HG03064 (cell line): ENCODE results near the gene MYNN.
A peak's percentile ranks its signal among the peaks of the same experiment; 100 is the strongest.

Experiments
- ATAC-seq: cut with Tn5 transposase; IDR thresholded peaks from one replicate; pipeline ENCODE4 v1.9.1; 2021; ENCODE audit warnings: low read depth; ENCODE audit not compliant: unreplicated experiment

Gene MYNN

GRCh38 chr3:169774186-169774585 lies 990 bp downstream of the MYNN start:
- no peak for ATAC-seq

DNA sequence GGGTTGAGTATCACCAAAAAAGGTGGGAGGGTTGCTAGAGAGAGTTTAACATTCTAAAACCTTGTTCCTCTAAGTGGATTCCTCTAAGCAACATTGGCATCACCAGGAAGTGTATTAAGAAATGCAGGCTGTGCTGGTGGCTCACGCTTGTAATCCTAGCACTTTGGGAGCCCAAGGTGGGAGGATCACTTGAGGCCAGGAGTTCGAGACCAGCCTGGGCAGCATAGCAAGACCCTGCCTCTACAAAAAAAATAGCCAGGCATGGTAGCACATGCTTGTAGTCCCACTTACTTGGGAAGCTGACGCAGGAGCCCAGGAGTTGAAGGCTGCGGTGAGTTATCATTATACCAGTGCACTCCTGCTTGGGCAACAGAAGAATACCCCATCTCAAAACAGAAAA lies 4.6 kb downstream of the MYNN start:
- no peak for ATAC-seq

DNA sequence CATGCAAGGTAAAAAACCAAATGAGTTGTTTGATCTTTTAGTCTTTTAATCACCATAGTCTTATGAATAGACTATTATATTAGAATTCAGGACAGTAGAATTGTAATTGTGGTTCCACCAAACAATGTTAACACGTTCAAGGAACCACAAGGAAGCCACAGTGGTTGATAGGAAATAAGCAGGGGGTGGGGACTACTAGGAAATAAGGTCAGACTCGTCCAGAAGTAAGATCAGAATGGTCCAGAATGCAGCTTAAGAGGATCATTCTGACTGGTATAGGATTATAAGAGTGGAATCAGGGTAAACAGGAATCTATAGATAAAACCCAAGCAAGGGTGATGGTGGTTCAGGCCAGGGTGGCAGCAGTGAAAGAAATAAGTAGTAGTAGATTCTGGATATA lies 7.5 kb downstream of the MYNN start:
- no peak for ATAC-seq

DNA sequence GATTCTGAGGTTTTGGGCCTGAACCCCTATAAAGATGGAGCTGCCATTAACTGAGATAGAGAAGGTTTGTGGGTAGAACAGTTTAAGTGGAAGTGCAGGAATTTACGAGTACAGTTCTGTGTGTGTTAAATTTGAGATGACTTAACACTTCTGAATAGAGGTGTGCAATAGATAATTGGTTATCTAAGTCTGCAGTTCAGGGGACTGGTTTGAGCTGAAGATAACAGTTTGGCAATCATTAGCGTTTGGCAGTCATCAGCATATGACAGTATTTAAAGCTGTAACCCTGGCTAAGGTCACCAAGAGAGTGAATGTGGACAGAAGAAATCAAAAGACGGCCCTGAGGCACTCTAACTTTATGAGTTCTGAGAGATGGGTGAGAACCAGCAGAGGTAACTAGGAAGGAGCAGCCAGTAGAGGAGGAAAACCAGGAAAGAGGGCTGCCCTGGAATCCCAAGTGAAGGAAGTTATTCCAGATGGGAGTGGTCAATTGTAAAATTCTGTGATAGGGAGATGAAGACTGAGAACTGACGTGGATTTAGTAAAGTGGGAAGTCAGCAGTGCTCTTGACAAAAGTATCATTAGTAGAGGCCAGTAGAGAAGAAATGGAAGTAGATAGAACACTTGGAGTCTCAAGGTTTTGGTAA lies 8.1 kb downstream of the MYNN start:
- no peak for ATAC-seq

DNA sequence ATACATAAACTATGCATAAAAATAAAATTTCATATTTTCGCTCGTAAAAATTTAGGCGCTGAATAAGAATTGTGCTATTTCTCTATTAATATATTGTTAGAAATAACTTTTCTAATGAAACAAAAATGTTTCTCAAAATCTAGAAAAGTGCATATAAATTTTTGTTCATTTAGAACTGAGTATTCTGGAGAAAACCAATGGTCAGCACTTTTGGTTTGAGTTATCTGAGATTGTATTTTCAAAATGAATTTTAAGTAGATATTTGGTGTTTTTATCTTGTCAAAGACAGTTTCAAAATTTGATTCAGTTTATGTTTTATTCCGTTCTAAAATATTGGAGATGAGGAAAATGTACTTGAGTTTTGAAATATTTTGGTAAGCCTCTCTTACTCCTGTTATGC lies 13.9 kb downstream of the MYNN start:
- ATAC-seq, result no peak

- ATAC-seq, result no peak
Measured at GRCh38 chr3:169787791-169788190, 14.6 kb downstream of the MYNN start.

DNA sequence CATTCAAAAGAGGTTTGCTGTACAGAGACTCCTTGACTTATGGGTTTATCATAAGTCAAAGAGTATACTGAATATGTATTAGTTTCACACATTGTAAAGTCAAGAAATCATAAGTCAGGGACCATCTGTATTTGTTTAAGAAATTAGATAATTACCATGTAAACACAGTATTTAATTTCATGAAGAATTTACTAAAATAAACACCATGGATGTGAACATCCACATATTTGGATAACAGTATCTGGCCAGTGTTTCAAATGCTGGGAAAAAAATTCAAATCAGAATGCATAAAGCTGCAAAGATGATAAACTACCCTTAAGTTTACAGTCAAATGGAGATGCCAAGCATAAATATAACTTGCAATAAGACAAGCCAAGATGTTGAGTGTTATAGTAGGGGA lies 17.0 kb downstream of the MYNN start:
- no peak for ATAC-seq

- no peak for ATAC-seq
Measured at GRCh38 chr3:169790687-169791429, 17.7 kb downstream of the MYNN start.

DNA sequence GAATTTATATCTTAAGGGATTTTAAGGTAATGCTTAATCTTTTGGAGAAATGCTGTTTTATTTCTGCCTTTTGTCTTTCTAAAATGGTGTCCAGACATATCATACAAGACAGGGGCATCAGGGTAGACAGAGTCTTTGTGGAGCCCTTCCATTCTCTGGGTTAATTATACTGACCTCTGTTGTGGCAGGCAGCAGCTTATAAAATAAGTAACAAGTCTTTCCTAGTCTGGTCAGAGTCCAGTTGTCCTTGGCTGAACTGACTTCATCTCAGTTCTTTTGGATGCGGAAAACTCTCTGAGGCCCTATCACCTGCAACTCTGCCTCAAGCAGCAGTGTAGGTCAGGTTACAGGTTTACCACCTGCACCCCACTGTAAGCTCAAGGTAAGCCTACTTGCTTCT lies 19.2 kb downstream of the MYNN start:
- ATAC-seq, result no peak

- no peak for ATAC-seq
Measured at GRCh38 chr3:169804681-169805080, 31.5 kb downstream of the MYNN start.

GRCh38 chr3:169809230-169809795 lies 36.1 kb downstream of the MYNN start:
- no peak for ATAC-seq

- ATAC-seq, result peak; percentile 20
Measured at GRCh38 chr3:169811631-169812331, 38.6 kb downstream of the MYNN start.

DNA sequence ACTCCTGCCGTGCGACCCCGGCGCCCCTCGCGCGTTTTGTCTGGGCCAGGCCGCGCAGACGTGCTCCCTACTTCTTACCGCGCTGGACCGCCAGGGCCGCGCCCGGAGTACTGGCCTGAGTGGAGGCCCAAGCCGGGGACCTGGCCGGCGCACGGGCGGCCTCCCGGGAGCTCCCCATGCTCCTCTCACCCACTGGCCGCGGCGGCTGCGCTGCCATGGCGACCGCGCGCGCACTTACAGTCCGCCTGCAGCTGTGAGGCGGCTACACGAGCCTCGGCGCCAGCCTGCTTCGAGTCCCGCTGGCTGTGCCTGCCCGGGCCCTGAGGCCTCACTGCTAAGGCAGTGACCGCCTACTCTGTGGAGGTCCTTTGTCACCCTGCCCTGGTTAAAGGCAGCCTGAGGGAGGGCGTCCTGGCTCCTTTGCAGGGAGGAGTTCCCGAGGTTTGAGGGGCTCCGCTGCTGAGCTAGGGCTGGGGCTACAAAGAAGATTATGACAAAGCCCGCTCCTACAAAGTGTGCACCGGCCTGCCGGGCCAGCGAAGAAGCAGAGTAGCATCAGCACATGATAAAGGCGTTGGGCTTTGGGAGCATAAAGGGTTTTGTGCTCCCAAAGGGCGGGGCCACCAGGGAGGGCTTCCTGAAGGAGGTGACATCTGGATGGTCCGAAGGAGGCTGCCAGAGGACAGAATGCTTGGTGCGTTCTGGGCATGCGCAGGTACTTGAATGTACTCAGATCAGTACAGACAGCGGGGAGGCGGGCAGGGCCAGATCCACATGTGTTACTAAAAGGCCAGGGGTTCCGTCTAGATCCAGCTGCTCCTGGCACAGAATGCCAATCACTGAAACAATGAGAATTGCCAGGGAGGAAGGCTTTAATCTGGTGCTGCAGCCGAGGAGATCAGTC lies 39.4 kb downstream of the MYNN start, which contains the start of the genes LRRC34 and LRRIQ4:
Gene LRRC34 (minus strand): TSS at position 573 of the 904 bp plus-strand sequence. CDS start 356 bp downstream, at position 217.
Gene LRRIQ4 (plus strand): TSS at position 539 of the 904 bp plus-strand sequence. CDS start 9,052 bp downstream, outside the sequence.
- ATAC-seq, result peak; percentile 65

- no peak for ATAC-seq
Measured at GRCh38 chr3:169813278-169813677, 40.1 kb downstream of the MYNN start.

GRCh38 chr3:169813757-169814517 lies 40.7 kb downstream of the MYNN start:
- ATAC-seq, result peak; percentile 84

- ATAC-seq, result no peak
Measured at GRCh38 chr3:169815590-169816150, 42.5 kb downstream of the MYNN start.

GRCh38 chr3:169818316-169818715 lies 45.1 kb downstream of the MYNN start:
- no peak for ATAC-seq

- ATAC-seq, result no peak
Measured at GRCh38 chr3:169822091-169822490, 48.9 kb downstream of the MYNN start.

DNA sequence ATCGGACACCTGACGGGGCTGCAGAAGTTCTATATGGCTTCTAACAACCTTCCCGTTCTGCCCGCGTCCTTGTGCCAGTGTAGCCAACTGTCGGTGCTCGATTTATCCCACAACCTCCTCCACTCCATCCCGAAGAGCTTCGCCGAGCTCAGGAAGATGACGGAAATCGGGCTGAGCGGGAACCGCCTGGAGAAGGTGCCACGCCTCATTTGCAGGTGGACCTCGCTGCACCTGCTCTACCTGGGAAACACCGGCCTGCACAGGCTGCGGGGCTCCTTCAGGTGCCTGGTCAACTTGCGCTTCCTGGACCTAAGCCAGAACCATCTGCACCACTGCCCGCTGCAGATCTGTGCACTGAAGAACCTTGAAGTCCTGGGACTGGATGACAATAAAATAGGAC lies 49.3 kb downstream of the MYNN start:
- ATAC-seq, result no peak
